ENCODE measurements around the gene TBXA2R. TPM values are rescaled to one million over a fixed set of nuclear protein-coding genes. Genes with fewer than 3 reads are reported as not detected.

The TBXA2R gene
- total RNA-seq, 4 donors from 2014 or later: 0.20 to 4.2 (median 0.90) TPM

GRCh38 chr19:3623716-3624115 is 17.0 kb upstream of the TBXA2R start:
- intact Hi-C loops (cut with DNase I; ENCODE audit: low total_unique reads): no loop called here
- WGBS, 2 donors: 89 to 92% methylated on average over 34 of the region's 34 CpGs
- TF ChIP-seq POLR2A (IDR thresholded peaks at IDR 0.05) (no peak), CTCF (IDR thresholded peaks at IDR 0.05) (no peak)
- no peak overlapping the region for H3K4me3 ChIP-seq (ENCODE audit: low read depth, poor library complexity, severe bottlenecking)
- DNase-seq (ENCODE audit: low spot score in 2 of 2): no peak

GRCh38 chr19:3622224-3622623 is 15.5 kb upstream of the TBXA2R start:
- 82 to 87% methylated on average over 12 of the region's 12 CpGs for WGBS, 2 donors
- no peak for TF ChIP-seq CTCF (IDR thresholded peaks at IDR 0.05)

DNA sequence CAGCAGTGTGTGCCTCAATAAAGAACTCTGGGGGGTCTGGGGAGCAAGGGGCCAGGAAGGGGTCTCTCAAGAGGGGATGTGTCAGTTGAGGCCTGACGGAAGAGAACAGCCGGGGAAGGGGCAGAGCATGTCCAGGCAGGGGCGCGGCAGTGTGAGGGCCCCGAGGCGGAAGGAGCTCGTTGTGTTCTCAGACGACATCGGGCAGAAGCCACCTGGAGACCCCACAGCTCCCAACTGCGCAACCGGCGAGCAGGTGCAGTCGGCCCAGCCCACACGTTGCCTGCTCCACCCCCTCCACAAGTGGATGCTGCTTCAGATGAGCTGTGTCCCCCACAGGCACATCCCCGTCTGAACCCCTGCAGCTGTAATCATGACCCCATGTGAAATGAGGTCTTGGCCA is 15.0 kb upstream of the TBXA2R start:
- TF ChIP-seq CTCF (IDR thresholded peaks at IDR 0.05) (no peak), POLR2A (IDR thresholded peaks at IDR 0.05) (no peak)
- no peak for DNase-seq (ENCODE audit: low spot score in 2 of 2)
- H3K4me3 ChIP-seq (ENCODE audit: low read depth, poor library complexity, severe bottlenecking): no peak overlapping the region
- intact Hi-C loops (cut with DNase I; ENCODE audit: low total_unique reads): no loop called here
- WGBS, 2 donors: 89 to 91% methylated on average over 15 of the region's 15 CpGs

More at GRCh38 chr19:3622224-3622623, 15.5 kb upstream of the TBXA2R start:
- intact Hi-C loops (cut with DNase I; ENCODE audit: low total_unique reads): no loop called here
- no peak for DNase-seq (ENCODE audit: low spot score in 2 of 2)
- H3K4me3 ChIP-seq (ENCODE audit: low read depth, poor library complexity, severe bottlenecking): no peak overlapping the region

- intact Hi-C loops (cut with DNase I; ENCODE audit: low total_unique reads): no loop called here
- no peak overlapping the region for H3K4me3 ChIP-seq (ENCODE audit: low read depth, poor library complexity, severe bottlenecking)
- 89 to 91% methylated on average over 20 to 24 of the region's 24 CpGs for WGBS, 2 donors
- DNase-seq (ENCODE audit: low spot score in 2 of 2): no peak
- no peak for TF ChIP-seq CTCF (IDR thresholded peaks at IDR 0.05)
- no peak for TF ChIP-seq POLR2A (IDR thresholded peaks at IDR 0.05)
Measured at GRCh38 chr19:3620817-3621547, 14.3 kb upstream of the TBXA2R start.

DNA sequence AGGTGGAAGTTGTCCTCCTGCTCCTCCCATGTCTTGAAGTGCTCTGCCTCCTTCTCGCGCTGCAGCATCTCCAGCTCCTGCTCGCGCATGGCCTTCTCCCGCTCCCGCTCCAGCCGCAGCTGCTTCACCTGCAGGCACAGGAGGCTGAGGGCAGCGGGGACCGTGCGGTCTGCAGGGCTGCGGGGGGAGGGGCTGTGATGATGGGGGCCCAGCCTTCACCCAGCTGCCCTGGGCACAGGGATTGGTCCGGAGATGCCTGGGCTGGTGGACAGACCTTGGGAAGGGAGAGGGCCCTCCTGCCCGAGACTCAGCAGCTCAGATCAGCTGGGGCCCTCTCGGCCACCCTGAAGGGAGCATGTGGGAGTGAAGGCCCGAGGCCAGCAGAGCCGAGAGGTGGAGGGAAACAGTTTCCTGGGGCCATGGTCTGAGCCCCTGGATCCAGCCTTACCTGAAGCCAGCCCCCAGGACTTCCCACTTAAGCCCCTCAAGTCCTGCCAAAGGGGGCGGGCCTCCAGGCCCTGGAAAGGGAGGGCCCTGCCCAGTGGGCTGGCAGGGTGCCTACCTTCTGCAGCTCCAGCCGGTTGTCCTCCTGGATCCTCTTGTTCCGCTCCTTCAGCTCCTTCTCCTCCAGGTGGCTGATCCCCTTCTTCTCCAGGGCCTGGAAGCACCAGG is 13.6 kb upstream of the TBXA2R start:
- no peak for DNase-seq (ENCODE audit: low spot score in 2 of 2)
- TF ChIP-seq CTCF (IDR thresholded peaks at IDR 0.05) (no peak), POLR2A (IDR thresholded peaks at IDR 0.05) (no peak)
- no peak overlapping the region for H3K4me3 ChIP-seq (ENCODE audit: low read depth, poor library complexity, severe bottlenecking)
- intact Hi-C loops (cut with DNase I; ENCODE audit: low total_unique reads): no loop called here
- 80 to 85% methylated on average over 19 of the region's 19 CpGs for WGBS, 2 donors
